GM06990 (cell line): Measurements from ENCODE around the gene ABHD14A.

Experiments used
- DNase-seq: peaks from one replicate; pipeline ENCODE4 v3.0.0-alpha.2; 2011; ENCODE audit not compliant: insufficient read length; ENCODE audit errors: extremely low read depth
- H3K27me3 ChIP-seq: replicated peaks from 2 replicates; pipeline ENCODE4 v1.6.0; 2011; ENCODE audit warnings: low read length; ENCODE audit not compliant: control insufficient read depth, insufficient read depth
- H3K36me3 ChIP-seq: 2 replicates; pipeline ENCODE4 v1.5.1; 2011; ENCODE audit warnings: low read length; ENCODE audit not compliant: control insufficient read depth, insufficient read depth
- H3K4me3 ChIP-seq: replicated peaks from 2 replicates; pipeline ENCODE4 v1.5.1; 2011; ENCODE audit warnings: low read depth, mild to moderate bottlenecking, control low read depth, low read length
- CTCF ChIP-seq: IDR thresholded peaks from 2 replicates; pipeline ENCODE4 v1.5.1; 2011; ENCODE audit warnings: low read length, control low read depth, mild to moderate bottlenecking, inconsistent platforms; ENCODE audit not compliant: insufficient read depth, poor library complexity, severe bottlenecking

The ABHD14A gene

GRCh38 chr3:51947215-51947900, 27.5 kb upstream of the ABHD14A start:
- H3K27me3 ChIP-seq: no peaks in the 10 kb centered on the region
- no peak overlapping the region for H3K4me3 ChIP-seq
- no peak for TF ChIP-seq CTCF
- peaks cover 17% of the 10 kb centered on the region for H3K36me3 ChIP-seq
- DNase-seq: no peak

GRCh38 chr3:51948016-51948580, 26.8 kb upstream of the ABHD14A start:
- peaks cover 17% of the 10 kb centered on the region for H3K36me3 ChIP-seq
- no peak for TF ChIP-seq CTCF

GRCh38 chr3:51949121-51949520, 25.7 kb upstream of the ABHD14A start:
- Histone ChIP-seq H3K36me3 (peaks cover 17% of the 10 kb centered on the region), H3K4me3 (no peak overlapping the region), H3K27me3 (no peaks in the 10 kb centered on the region)
- no peak for DNase-seq
- no peak for TF ChIP-seq CTCF

More at GRCh38 chr3:51948016-51948580, 26.8 kb upstream of the ABHD14A start:
- H3K4me3 ChIP-seq: no peak overlapping the region
- no peaks in the 10 kb centered on the region for H3K27me3 ChIP-seq
- no peak for DNase-seq

GRCh38 chr3:51950899-51951298, 24.0 kb upstream of the ABHD14A start:
- Histone ChIP-seq H3K27me3 (no peaks in the 10 kb centered on the region), H3K36me3 (peaks cover 9% of the 10 kb centered on the region), H3K4me3 (no peak overlapping the region)
- no peak for TF ChIP-seq CTCF
- no peak for DNase-seq

- DNase-seq: no peak
- no peaks in the 10 kb centered on the region for H3K27me3 ChIP-seq
- peaks cover 3% of the 10 kb centered on the region for H3K36me3 ChIP-seq
- H3K4me3 ChIP-seq: no peak overlapping the region
- no peak for TF ChIP-seq CTCF
Observed at GRCh38 chr3:51953445-51953844, 21.4 kb upstream of the ABHD14A start.

GRCh38 chr3:51954105-51954504, 20.8 kb upstream of the ABHD14A start:
- Histone ChIP-seq H3K4me3 (no peak overlapping the region), H3K36me3 (peaks cover 1% of the 10 kb centered on the region), H3K27me3 (no peaks in the 10 kb centered on the region)
- no peak for TF ChIP-seq CTCF
- no peak for DNase-seq
